GM21515 (cell line): Measurements from ENCODE around the gene PPP1CB.
"Not testable (repeated sequence)": the region's sequence is repeated elsewhere in the genome, so short reads cannot be mapped to it uniquely, and the experiment has no call there.

Experiments used
- ATAC-seq: cut with Tn5 transposase; IDR thresholded peaks from one replicate; pipeline ENCODE4 v1.9.1; 2021; ENCODE audit not compliant: unreplicated experiment

Gene PPP1CB

DNA sequence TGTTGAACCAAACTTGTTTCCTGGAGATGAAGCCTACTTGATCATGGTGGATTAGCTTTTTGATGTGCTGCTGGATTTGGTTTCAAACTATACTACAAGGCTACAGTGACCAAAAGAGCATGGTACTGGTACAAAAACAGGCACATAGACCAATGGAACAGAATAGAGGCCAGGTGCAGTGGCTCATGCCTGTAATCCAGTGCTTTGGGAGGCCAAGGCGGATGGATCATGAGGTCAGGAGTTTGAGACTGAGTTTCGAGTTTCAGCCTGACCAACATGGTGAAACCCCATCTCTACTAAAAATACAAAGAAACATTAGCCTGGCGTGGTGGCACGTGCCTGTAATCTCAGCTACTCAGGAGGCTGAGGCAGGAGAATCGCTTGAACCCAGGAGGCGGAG, 9.0 kb upstream of the PPP1CB start:
- ATAC-seq: not testable (repeated sequence)

DNA sequence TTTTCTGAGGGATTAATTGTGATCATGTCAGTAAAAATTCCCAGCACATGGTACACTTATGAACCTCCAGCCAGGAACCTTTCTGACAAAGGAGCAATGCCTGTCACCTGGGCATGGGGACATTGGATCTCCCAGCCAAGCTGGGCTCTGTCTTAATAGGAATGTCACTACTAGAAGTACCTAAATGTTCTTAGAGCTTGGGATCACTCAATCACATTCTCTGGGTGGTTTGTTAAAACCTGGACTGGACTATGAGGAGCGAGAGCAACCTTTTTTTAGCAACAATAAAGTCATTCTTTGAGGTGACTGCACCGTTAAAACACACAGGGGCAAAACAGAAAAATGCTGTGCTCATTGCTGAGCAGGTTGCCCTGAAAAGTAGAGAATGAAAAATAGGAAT, 6.4 kb upstream of the PPP1CB start:
- ATAC-seq: no peak

DNA sequence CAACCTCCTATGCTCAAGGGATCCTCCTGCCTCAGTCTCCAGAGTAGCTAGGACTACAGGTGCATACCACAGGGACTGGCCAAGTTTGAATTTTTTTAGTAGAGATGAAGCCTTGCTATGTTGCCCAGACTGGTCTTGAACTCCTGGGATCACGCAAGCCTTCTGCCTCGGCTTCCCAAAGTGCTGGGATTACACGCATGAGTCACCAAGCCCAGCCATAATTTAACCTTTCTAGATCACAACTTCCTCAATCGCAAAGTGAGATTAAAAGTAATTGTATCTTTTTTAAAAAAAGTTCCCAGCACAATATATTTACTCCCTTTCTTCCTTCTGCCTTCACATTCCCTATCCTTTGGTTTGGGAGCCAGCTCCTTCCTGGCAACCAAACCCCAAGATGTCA, 5.8 kb upstream of the PPP1CB start:
- no peak for ATAC-seq

DNA sequence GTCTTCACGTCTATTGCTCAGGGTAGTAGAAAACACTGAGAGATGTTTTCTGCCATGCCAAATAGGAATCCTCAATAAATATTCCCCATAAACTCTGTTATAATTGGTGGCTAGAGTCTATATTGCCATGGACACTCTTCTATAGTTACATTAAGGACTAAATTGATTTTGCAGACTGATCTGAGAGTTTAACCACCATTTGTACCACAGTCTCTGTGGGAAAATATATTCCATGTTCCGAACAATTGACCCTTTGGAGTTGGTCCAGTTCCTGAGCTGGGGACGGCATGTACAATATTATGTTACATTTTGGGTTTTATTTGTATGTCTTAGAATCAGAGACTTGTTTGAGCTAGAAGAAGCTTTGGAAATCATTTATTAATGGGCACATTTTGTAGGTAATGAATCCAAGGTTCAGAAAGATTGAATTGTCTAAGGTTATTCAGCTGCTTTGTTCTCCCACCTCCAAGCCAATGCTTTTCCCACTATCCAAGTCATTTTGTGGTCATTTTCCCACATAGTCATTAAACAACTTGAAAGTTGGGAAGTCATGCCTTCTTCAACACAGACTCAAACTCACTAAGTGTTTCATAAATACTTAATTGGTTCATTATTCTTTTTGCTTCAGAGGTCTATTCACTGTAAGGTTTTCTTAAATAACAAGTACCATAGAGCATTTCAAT, 5.1 kb upstream of the PPP1CB start:
- ATAC-seq: no peak

DNA sequence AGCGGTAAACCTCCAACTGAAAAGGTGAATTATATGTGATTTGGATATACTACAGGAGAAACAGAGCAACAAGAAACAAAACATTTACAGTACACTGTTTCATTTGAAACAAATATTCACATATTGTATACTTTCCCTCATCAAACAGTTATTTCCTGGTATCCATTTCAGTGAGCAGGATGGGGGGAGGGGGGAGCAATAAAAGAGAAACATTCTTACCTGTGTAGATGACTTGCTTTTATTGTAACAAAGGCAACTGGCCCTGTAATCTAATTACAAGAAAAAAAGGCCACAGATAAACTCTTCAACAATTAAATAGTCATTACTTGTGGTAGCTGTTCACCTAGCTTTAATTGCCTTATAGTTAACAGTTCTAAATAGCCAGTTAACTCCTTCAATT, 3.9 kb upstream of the PPP1CB start:
- no peak for ATAC-seq

DNA sequence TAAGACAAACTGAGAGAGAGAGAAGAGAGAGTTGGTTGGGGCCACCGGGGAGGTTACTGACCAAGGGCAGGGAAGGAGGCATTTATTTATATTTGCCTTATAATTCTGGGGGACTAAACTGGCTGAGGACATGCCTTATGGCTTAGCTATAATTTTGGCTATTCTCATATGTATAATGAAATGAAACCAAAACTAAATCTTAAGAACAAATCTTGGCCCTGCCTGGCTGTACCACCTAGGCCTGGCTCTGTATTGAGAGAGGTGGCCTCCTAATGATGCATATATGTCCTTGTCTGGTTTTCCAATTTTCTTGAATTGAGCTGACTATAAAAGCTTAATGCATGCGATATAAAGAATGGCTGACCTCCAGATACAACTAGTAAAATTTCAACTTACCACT, 3.5 kb upstream of the PPP1CB start:
- no peak for ATAC-seq

DNA sequence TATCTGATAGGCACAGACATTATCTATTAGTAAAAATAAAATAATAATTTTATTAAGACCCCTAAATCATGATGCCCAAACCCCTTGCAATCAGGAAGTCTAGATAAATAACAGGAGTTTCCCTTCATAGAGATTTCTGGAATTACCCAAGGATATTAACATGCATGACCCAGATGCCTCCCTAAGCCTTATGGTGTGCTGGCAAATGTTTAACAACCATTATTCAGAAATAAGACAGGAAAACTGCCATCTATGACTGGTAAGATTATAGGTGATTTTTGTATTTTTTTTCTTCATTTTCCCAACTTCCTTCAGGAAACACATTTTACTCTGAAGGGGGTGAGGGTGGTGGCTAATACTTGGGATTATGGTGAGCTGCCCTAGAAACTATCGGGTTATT, 2.7 kb upstream of the PPP1CB start:
- no peak for ATAC-seq

DNA sequence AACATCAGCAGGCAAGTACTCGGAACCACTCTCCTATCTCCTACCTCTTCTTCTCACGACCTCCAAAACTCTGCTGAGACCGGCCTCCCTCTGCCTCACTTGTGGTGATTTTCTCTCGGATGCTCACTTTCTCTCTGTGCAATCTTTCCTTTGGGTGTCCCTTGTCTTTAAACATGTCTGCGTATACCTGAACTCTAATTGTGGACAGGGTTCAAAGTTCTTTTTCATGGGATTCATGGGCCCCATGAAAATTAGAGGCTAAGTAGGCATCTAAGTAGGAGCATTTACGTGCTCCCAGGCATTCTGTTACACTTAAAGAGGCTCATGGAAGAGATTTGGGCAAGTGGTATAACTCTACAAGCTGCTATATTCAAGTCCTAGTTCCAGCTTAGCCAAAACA, 2.1 kb upstream of the PPP1CB start:
- ATAC-seq: no peak

DNA sequence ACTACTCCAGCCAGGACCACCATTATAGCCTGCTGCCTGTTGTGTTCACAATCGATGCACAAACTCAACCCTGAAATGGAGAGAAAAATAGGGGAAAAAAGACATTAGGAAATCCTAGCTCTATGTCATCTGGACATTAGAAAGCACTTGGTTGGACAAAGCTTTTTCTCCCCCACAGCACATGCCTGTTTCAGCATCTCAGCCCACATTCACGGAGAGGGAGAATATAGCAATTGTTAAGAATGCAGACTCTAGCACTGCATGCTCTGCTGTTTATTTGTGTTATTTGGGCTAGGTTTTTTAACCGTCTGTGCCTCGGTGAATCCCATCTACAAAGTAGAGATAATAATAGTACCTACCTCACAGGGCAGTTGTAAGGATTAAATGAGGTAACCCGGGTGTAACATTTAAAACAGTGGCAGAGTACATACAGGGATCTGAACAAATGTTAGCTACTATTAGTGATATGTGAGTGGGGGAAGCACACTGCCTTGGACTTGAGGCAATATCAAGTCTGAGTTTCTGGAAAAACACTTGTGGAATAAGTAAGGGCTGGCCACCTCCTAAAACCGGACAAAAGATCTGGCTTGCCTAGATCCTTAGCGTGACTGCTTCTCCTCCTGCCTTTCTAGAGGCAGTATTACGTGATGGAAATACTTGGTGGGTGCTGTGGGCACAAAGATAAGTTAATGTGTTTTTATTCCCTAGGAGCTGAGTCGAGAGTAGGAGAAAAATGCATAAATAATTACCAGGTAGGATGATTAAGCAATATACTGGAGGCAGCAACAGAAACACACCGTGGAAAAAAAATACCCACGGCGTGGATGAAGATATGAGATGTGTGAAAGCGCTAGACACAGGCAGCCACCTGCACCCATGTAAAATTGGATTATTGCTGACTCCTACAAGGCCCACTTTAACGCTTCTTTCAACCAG, 1.0 kb upstream of the PPP1CB start:
- no peak for ATAC-seq

DNA sequence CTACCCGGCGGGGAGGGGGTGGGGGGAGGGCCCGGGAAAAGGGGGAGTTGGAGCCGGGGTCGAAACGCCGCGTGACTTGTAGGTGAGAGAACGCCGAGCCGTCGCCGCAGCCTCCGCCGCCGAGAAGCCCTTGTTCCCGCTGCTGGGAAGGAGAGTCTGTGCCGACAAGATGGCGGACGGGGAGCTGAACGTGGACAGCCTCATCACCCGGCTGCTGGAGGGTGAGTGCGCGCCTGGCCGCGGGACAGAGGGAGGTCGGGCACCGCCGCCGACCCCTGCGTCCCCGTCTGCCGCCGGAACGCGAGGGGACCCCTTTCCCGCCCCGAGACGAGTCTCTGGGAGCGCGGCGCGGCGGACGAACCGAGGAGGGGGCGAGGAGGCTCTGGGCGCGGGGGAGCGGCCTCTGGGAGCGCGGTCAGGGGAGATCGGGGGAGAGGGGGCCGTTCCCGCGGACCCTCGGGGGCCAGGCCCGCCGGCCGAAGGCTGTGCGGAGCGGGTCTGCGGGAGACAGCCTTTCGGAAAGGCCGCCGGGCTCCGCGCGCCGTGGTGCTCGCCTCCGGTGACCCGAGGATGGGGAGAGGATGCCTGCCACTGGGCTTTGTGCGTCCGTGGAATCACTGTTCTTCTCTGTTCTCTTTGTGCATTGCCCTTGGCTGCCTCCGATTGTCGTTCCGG, 463 bp downstream of the PPP1CB start:
- ATAC-seq: peak; percentile 27

DNA sequence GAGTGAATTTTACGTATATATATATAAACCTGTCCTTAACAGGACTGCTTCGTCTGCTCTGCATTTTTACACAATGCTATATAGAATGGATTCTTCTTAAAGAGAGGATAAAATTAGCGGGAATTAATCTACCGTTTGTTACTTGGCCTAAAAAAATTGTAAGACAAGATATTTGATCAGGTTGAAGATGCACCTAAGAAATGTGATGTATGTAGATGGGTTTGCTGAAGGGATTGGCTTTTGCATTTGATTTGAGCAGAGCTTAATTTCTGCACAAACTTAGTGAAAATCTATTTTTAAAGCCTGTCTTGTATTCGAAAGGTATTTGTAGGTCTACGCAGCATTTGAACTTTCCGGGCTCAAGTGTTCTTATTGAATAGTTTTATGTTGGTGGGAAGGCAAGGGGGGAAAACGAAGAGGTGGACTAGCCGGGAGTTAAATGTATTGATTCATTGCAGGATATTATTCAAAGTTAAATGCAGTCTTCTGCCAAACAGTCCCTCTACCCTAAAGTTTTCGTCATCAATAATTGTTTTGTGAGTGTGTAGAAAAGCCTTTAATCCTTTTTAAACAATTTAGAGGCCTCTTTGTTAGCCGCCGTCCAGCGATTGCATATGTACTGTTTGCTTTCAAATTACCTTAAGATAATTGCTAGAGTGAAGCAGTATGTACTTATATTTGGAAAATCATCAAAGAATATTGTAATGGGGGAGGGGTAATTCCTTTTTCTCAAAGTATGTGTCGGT, 1.2 kb downstream of the PPP1CB start:
- no peak for ATAC-seq

DNA sequence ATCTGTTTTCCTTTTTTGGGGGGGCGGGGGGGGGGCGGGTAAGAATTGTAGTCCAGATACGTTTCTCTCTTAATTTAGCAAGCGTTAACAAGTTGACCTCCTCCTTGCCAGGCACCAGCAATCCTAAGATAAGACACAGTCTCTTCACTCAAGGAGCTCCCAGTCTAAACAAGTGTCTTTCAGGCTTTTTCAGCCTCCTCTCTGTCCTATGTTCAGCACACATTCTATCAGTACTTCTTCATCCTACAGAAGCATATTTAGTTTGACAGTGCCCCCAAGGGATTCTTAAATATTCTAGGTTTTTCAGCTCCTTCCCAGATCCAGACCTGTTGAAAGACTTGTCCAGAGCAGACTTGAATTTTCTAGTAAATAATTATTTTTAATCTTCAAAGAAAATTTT, 2.7 kb downstream of the PPP1CB start:
- ATAC-seq: no peak

DNA sequence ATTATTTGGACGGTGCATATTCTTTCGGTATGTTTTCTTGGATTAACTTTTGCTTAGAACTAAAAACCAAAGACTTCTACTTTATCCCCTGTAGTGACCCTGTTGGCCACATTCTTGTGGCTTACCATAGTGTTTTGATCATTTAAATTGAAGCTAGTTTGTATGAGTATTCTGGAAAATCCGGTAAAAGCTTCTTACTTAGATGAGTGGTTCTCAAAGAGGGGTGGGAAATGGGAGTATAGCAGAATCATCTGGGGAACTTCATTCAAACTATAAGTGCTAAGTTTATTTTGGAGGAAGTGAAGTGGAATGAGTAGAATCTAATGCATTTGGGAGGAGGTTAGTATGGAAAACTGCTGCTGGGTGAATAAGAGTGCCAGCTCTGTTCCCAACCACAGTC, 3.8 kb downstream of the PPP1CB start:
- ATAC-seq: no peak

DNA sequence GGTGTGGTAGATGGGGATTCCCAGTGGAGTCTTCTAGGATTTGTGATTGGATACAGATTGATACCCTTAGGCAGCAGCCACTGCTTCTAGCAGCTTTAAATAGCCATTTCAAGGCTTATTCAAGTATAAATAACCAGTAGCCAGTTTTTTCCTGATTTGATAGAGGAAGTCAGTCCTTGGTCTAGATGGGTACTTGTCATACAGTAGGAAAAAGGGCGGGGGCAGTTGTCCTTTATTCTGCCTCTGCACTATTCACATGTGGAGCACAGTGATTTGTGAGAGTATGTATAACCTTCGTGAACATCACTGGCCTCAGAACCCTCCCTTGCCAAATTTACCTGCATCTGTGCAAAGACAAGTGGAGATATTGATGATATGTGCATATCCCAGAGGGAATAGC, 6.8 kb downstream of the PPP1CB start:
- no peak for ATAC-seq

DNA sequence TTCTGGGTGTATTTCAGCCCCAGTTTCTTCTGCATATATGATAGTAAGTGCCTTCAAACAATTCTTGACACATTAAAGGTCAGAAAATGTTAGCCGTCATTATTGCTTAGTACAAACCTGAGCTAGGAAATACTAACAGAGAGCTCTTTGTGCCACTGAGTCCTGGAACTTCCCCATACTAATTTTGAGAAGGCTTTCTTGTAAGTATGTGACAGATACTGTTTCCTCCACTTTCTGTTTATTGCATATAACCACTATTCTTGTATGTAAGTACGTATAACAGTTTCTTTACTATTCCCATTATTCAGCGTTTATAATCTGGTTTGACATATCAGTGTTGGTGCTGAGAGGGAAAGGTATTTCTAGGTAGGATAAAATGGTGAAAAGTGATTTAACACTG, 9.8 kb downstream of the PPP1CB start:
- ATAC-seq: no peak

DNA sequence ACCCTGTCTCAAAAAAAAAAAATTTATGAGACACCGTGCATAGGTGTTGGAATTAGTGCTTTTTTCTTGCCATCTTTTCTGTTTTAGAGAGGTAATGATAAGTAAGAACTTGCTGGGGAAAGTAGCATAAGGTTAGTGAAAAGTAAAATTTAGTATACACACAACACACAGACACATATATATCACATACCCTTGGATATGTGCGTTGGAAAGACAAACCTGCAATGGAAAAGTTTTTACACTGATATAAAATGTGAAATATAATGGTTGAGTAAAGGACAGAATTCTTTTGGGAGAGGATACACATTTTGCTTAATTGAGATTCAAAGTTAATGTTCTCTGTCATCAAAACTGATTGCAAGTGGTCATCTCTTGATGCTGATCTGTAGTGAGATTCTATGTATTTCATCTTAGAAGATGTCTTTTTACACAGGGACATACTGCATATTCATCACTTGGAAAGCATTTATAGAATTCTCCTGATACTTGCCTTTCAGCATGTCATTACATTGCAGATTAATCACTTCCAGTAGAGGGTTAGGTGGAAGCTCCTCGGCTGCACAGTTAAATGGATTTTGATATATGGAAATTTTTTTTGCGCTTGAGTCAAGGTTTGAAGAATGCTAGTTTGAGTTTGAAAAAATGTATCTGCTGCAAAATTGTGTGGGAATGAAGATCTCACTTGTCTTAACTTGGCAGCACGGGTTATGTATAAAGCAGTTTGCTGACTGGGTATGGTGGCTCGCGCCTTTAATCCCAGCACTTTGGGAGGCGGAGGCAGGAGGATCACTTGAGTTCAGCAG, 13.5 kb downstream of the PPP1CB start:
- no peak for ATAC-seq

DNA sequence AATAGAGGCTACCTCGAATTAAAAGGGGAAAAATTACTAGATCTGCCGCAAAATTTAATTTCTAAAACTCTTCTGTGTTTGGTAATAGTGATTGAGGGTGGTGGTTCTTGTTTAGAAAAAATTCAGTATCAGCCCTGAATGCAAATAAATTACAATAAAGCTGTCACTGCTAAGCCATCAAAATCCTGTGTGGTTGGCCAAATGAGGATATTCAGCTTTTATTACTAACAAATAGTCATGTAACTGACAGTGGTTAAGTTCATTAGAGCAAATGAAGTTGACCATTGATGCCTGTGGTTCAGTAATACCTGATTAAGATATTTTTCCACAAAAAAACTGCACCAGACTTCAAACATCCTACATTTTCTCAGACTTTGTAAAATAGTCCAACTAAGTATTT, 14.4 kb downstream of the PPP1CB start:
- no peak for ATAC-seq

DNA sequence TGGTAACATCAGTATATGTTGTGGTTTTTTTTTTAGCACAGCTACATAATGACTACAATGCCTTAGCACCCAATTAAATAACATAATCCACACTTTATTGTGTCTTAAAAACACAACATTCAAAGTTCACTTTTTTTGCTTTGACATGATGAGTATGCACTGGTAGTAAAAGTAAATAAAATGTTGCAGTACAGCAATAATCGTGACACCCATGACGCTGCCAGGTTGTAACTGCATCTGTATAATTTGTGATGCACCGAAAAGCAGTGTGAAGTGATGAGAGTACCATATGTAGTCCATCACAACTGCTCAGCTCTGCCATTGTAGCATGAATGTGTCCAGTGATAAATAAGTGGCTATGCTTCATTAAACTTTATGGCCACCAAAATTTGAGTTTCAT, 15.7 kb downstream of the PPP1CB start:
- no peak for ATAC-seq

DNA sequence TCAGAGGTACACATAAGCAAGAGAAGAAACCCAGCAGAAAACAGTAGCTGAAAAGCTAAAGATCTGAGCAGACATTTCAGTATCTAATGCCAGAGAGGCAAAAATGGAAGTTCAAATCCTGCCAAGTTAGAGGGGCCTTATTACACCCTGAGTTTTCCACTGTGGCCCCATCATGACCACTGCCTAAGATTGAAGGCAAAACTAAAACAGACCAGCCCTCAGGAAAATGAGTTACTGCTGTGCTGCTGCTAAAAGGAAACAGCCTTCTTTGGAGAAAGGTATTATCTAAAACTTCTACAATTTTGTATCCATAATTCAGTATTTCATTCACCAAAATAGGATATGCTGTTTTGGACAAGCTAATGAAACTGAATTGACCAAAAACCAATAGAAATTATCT, 16.8 kb downstream of the PPP1CB start:
- no peak for ATAC-seq

DNA sequence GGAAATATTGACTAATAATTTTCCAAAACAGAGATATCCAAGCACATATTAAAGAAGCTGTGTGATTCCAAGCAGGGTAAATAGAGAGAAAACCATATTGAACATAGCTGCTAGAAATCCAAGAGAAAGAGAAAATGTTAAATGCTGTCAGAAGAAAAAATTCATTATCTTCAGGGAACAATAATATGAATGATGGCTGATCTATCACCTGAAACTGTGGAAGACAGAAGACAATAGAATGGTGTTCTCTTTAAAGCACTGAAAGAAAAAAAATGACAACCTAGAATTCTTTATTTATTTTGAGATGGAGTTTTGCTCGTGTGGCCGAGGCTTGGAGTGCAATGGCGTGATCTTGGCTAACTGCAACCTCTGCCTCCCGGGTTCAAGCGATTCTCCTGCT, 17.3 kb downstream of the PPP1CB start:
- no peak for ATAC-seq
